GM18868 (cell line): Measurements from ENCODE around the gene ADGRF5.

Experiments used
- ATAC-seq: cut with Tn5 transposase; IDR thresholded peaks from one replicate; pipeline ENCODE4 v1.9.1; 2021; ENCODE audit warnings: mild to moderate bottlenecking, moderate library complexity; ENCODE audit not compliant: unreplicated experiment

The ADGRF5 gene

DNA sequence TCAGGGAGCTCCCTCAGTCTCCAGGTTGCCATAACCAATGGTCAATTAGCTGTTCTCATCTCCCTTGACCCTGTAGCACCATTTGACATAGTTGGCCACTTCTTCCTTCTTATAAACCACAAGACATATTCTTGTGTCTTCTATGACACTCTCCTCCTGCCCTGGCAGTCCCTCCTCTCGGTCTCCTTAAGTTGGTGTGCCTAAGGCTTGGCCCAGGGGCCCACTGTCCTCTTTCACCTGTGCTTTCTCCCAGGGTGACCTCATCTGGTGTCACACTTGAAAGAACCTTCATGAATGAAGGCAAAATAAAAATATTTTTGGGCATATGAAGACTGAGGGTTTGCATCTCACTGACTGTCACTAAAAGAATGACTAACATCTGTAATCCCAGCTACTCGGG is 9.7 kb upstream of the ADGRF5 start:
- no peak for ATAC-seq

DNA sequence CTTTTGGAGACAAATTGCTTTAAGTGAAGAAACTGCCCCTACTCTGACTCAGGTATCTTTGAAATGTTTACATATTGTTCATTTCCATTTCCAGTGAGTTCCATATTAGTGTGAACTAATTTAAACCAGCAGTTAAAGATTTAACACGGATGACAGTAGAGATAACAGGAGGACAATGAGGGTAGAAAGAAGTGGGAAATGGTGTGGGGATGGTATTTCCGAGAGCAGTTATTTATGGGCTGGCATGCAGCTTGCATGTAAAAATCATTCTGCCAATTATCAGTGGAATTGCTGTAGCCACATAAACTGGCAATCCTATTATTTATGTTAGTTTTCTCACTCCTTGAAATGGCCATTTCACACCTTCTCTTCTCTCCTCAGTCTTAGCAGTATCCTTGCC is 8.6 kb upstream of the ADGRF5 start:
- ATAC-seq, result no peak

DNA sequence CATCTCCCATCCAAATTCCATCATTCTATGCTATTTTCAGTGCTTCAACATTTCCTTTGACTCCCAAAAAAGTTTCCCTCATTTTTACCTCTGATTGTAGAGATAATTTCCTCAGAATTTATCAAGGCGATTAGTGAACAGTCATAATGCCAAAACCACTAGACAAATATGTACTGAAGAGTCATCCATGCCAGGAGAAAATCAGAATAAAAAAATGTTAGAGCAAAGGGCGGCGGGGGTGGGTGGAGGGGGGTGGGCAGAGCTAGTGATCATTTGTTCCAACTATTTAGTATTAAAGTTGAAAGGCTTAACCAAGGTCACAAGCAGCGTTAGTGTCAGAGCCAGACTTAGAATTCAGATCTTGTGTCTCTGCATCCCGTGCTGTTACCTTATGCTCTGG is 5.3 kb upstream of the ADGRF5 start:
- no peak for ATAC-seq

DNA sequence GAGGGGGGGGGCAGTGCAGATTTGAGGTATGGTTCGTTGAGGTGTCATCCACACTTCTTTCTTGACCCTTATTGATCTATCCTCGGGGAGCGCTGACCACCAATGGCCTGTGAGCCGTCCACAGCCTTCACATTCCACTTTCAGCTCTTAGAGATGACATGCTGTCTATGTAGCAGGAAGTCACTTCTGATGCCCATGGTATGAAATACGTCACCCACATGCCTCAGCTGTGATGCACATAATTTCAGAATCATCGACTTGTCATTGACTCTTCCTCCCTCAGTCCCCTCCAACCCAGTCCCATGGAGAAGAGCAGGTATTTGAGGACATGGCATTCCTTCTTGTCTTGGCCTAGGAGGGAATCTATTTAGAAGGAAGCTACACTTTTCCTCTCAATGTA is 4.7 kb upstream of the ADGRF5 start:
- no peak for ATAC-seq

DNA sequence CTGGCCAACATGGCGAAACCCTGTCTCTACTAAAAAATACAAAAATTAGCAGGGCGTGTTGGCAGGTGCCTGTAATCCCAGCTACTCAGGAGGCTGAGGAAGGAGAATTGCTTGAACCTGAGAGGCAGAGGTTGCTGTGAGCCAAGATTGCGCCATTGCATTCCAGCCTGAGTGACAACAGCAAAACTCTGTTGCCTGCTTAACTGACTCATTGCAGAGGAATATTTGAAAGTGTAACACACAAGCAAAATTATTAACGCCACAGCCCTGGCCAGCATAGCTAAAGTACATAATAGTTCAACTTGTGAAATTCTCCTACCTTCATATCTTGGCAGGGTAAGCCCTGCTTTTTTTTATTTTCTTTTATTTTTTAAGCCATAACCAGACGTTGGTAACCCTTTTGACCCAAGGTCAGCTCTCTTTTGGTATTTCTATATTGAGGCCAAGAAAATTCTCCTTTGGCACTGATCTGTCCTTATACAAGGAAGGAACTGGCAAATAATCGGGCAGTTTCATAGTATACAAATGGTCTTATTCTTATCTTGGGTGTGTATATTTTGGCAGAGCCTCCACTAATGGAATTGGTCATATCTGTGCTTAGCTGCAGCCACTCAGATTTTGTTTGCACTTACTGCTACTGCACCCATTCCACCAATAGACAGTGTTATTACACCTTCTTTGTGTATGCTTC is 4.0 kb upstream of the ADGRF5 start:
- ATAC-seq, result no peak

DNA sequence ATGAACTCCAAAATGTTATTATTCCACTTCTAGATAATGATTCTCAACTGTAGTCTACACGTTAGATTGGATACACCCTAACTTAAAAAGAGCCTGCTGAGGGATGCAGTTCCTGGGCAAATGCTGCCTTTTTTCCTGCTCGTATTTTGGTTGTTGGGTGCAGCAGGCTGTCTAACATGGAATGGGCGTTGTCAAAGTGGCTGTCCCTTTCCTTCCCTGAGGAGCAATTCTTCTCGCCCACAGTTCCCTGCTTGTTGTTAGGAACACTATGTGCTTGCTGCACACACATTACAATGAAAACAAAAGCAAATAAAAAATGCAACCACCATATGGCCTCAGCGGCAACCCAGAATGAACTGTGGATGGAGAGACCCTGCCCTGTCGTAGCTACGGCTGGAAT is 1.7 kb upstream of the ADGRF5 start:
- no peak for ATAC-seq

DNA sequence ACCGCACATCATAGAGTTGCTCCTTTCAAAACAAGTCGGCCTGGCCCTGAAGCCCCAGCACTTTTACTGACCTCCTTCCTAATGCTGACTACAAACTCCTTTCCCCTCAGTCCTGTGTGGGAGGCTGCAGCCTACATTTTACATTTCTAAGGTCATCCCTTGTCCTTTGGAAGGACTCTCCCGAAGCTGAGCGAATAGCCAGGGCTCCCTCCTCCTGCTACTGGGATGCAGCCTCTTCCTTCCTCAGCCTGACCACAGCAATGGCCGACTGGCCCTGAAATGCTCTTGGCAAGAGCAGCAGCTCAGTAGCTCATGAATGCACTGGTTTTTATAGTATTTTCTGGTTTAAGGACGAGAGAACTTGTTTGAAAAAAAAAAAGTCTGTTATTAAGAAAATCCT is 679 bp downstream of the ADGRF5 start:
- ATAC-seq, result no peak

DNA sequence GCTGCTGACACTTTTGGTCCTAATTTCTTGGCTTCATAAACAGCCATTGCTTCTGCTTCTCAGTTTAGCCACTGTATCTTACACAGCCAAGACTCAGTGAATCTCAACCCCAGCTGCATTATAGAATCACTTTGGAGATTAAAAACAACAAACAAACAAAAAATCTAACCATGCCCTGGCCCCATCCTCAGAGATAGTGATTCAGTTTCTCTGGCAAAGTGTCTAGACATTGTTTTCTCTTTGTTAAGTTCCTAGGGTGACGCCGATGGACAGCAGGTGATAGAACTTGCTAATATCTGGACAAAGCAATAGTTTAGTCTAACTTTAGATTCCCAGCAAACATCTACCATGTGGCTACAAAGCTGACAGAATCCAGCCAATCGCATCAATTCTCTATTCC is 2.9 kb downstream of the ADGRF5 start:
- ATAC-seq, result no peak

DNA sequence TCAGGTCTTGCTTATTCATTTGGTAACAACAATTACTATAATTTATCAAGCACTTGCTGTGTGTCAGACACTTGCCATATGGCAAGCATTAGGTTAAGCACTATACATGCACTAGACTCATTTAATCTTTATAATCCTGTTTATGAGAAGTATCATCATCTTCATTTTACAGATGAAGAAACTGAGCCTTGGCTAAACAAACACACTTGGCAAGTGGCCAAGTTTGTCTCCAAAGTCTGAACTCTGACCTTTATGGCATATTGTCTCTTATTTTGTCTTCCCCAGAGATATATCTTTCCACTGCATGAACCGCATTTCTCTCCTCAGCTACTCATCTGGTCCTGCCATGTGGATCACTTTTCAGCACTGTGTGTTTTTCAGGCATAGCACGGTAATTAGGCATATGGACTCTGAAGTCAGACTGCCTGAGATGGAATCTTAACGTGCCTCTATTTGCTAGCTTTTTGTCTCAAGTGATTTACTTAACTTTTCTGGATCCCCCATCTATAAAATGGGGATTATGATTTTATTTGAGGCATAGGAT is 4.7 kb downstream of the ADGRF5 start:
- no peak for ATAC-seq

DNA sequence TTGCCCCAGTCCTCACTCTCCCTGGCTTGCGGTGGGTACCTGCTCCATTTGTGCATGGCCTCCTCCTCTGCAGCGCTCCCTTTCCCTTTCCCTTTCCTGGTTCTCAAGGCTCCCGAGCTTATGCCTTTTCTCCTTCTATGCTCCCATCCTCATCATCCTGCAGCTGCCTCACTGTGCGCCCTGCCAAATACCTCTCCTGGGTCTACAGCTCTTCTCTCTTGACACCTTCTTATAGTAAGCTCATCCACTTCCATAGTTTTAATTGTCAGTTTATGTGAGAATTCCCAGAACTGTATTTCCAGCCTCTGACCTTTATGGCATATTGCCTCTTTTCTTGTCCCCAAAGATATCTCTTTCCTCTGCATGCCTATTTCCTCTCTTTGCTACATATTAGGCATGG is 5.9 kb downstream of the ADGRF5 start:
- ATAC-seq, result no peak

DNA sequence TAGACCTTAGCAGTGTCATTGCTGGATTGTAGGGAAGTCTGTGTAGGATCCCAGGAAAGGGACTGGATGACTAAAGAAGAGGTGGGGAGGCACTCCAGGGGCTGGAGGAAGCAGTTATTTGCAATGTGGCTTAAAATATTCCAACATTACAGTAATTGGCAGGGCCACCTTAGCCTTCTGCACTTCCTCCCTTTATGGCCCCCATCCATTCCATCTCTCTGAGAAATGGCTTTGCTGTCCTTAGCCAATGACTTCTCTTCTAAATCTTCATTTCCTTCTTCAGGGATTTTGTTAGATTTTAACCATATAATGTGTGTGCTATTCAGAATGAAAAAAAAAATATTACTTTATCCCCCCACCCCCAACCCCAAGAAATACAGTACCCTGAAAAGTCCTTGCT is 6.4 kb downstream of the ADGRF5 start:
- ATAC-seq, result no peak

DNA sequence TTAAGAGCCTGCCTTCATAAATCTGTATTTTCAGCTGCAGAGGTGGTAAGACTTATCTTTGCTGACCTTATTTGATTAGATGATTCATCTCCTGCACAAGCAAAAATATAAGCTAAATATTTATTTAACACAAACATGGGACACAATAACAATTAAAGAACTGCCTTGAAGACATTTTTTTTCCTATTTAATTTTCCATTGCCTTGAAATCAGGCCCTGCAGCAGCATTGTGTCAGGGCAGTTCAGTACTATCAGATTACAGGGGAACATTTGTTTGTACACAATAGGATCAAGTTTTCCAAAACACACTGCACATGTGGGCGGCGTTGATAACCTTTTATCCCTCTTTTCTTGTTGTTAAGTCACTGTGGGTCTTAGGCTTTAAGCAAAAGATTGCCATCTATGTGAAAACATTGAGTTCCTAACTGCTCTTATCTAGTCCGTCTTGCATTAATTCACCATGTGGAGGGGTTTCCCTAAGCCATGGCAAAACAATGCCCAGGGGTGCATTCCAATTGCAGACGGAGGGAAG is 7.4 kb downstream of the ADGRF5 start:
- ATAC-seq, result no peak

DNA sequence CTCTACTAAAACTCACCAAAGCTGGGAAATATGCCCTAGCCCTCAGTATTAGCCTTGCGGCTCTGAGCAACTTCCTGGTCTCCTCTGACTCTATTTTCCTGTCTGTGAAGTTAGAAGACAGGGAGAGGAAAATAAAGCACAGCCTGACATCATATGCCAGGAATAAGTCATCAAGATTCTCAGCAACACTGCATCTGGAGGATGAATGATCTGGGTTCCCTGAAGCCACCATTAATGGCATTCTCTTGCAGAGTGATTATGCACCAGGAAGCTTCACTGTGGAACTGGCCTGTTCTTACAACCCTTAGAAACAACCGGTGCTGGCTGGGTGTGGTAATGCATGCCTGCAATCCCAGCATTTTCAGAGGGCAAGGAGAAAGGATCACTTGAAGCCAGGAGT is 12.4 kb downstream of the ADGRF5 start:
- ATAC-seq, result no peak

DNA sequence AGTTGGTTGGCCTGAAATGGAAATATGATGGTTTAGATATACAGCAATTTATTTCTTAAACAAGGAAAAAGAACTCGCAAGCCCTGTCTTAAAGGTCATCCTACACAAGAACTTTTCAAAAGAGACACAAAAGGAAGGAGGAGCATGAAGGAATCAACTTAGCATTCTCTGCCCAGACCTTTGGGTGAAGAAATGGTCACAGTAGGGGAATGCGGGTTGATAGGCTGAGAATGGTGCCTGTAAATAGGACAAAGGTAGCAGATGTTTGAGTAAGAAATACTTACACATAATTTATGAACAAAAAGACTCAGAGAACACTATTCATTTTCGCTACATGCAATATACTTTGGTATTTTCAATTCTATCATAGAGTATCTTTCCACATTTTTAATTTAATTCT is 15.0 kb downstream of the ADGRF5 start:
- no peak for ATAC-seq

DNA sequence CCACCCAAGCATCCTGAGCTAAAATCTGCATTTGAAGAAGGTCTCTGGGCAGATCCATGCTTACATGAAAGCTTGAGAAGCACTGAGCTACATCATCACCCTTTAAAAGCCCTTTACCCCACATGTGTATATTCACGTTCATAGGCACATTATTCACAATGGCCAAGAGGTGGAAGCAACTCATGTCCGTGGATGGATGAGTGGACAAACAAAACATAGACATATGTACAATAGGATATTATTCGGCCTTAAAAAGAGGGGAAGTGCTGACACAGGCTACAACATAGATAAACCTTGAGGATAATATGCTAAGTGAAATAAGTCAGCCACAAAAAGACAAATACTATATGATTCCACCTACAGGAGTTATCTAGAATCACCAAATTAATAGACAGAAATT is 17.6 kb downstream of the ADGRF5 start:
- ATAC-seq, result no peak

DNA sequence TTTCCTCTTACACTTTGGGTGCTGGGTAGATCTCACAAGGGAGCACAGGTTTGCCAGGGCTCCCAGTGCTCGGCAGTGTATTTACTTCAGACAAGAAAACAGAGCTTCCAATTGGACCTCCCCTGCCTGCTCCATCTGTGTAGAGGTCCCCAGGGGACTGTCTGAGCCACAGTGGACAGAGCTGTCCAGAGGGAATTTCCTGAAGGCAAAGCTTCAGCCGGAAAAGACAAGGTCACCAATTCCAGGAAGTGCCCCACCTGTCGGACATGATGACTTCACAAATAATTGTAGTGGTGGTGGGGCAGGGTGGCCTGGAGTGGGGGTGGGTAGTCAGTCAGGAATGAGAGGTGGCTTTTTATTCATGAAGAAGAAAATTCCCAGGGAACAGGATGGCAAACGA is 18.6 kb downstream of the ADGRF5 start:
- ATAC-seq, result no peak

DNA sequence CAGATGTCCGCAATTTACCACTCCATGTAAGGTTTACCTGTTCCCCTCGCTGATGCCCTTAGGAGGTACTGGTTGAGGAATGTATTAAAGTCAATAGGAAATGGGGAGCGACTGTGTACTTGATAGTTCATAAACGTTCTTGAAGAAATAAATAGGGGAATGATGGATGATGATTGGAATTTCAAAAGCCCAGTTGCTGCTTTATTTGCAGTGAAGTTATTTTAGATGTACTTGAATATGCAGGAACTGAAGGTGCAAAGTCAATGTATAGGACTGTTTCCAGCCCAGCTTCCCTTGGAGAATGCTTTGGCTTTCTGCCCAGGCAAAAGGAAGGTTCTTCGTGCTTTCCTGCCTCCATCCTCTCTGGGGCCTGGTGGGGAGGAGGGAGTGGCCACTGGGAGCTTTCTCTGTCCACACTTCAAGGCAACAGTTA is 19.8 kb downstream of the ADGRF5 start:
- ATAC-seq, result no peak

DNA sequence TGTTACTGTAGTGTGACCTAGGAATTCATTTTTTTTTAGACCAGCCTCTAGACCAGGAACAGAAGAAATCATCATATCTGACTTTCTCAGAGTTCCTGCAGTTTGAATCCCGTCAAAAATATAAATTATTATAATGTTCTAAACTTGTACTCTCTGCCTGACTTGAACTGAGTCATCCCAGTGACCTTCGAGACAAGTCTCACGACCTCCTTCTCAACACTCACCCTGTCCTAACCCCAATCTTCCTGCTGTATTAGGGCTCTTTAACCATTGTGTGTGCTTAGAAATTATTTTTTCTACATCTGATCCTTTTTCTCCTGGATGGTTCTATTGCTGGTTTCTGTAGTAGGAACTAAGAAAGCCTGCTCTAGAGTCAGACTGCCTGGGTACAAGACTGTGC is 21.5 kb downstream of the ADGRF5 start:
- no peak for ATAC-seq

DNA sequence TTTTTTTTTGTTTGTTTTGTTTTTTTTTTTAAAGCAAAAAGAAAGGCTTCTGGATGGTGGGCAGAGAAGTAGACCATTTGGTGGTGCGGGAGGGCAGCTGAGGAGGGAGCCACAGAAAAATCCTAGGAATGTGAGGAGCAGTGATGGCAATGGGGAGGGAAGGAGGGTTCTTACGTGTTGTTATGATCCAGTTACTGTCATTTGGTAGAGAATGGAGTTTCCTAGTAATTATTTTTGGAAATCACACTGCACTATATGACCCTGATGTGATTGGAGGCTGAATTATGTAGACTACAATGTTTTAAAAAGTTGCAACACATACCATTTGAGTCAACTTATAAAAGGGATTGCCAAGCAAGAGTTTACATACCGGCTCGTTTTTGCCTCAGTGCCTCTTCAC is 22.1 kb downstream of the ADGRF5 start:
- ATAC-seq, result no peak

DNA sequence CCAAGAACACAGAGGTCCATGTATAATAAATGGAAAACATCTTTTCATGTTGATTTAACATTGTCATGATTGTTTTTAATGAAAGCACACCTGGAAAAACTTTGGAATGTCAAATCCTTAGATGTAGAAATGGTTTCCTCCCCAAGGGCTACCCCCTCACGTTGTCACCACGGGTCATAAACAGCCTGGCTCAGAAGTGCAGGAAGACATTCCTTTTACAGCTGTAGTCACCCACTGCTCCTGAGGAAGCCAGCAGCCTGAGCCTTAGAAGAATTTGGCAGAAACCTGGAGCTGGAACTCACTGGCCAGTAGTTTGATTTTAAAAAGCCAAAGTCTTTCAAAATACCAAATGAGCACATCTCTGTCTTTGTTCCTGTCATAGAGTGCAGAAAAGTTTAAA is 23.7 kb downstream of the ADGRF5 start:
- no peak for ATAC-seq

DNA sequence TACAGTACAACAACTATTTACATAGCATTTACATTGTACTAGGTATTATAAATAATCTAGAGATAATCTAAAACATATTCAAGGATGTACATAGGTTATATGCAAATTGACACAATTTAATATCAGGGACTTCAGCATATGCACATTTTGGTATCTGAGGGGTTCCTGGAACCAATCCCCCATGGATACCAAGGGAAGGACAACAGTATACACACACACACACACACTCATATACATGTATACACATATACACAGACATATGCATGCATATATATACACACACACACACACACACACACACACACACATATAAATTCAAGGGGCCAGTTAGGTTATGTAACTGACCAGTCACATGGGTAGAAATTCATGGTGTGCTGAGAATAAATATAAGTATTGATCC is 24.9 kb downstream of the ADGRF5 start:
- ATAC-seq, result no peak

DNA sequence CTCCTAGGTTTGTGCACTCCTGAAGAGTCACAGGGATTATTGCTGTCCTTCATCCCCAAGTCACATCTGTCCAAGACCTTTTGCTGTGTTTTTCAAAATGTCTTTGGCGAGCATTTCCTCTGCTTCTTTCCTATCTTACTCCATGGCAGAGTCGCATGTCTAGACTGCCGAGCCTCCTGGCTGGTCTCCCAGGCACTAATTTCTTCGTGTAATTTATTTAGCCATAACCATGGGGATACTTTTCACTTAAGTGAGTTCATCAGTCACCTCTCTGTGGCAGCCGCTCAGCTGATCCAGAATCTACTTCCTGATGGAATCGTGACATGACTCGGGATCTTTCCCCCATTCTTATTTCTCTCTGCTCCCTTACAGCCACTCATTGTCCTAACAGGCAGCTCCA is 25.8 kb downstream of the ADGRF5 start:
- ATAC-seq, result no peak

DNA sequence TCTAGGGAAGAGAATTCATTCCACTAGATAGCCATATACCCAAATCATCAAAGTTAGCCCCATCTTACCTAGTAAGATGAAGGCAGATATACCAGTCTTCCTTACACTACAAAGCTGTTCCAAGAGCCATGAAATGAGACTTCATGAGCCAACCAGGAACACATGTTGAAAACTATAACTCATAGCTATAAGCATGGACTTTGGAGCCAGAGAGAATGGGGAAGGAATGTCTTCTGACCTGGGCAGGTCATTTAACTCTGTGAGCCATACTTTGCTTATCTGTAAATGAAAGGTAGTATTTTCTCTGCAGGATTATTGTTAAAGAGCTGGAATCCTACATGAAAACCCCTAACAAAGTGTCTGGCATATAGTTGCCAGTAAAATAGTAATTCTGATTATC is 27.3 kb downstream of the ADGRF5 start:
- ATAC-seq, result no peak
